HG03095 (cell line): ENCODE results near the gene ELOVL1.
"Not testable (repeated sequence)": the region's sequence is repeated elsewhere in the genome, so short reads cannot be mapped to it uniquely, and the experiment has no call there.

Source experiments
- ATAC-seq: cut with Tn5 transposase; IDR thresholded peaks from one replicate; pipeline ENCODE4 v1.9.1; 2021; ENCODE audit warnings: moderate library complexity; ENCODE audit not compliant: unreplicated experiment

ELOVL1 gene

DNA sequence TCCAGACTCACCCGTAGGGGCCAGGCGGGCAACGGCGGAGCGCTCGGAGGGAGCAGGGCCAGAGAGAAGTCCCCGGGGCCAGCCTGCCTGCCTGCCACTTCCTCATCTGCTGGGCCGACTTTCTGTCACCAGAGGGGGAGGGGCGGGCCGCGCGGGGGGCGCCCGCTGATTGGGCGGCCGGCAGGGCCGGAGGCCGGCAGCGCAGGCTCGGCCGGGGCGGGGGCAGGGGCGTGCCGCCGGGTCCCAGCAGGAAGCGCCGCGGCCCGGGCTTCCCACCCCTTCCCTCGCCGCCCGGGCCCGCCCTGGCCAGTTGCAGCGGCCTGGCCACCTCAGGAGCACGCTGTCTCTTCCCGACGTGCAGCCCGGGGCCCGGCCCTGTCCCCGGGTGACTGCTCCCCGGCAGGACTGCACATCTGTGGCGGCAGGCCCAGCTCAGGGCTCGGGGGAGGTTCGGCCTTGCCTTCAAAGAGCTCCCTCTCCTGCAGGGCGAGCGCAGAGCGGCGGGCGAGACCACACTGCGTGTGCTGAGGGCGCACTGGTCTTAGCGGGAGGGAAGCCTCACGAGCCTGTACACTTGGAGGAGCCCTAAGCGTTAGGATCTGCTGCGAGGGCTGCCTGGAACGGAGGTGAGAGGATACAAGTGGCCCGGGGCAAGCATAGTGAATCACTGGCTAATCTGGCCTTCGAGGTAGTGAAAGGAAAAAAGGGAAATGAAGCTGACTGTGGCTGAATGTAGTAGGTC lies at the start of gene ELOVL1:
TSS of gene ELOVL1 (minus strand) at position 108 of the 742 bp plus-strand sequence. CDS start 2,402 bp downstream, outside the sequence.
- peak; percentile 65 for ATAC-seq

DNA sequence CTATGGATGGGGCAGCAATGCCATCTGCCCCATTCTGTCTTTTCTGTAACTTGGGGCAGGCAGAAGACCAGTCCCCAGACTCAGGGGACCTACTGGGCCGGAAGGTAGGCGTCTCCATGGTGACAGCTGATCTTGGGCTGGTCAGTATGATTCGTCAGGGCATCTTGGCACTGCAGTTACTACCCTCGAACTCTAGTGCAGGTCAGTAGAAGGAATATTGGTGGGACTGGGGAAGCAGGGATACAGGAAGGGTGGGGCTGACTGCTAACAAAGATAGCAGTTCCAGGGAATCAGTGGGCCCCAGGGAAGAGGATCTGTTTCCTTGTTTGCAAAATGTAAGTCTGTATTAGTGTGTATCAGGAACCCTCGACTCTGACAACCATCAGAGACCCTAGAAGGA lies 48.1 kb upstream of the ELOVL1 start:
- ATAC-seq, result no peak

GRCh38 chr1:43414634-43415223 lies 46.9 kb upstream of the ELOVL1 start:
- ATAC-seq, result no peak

DNA sequence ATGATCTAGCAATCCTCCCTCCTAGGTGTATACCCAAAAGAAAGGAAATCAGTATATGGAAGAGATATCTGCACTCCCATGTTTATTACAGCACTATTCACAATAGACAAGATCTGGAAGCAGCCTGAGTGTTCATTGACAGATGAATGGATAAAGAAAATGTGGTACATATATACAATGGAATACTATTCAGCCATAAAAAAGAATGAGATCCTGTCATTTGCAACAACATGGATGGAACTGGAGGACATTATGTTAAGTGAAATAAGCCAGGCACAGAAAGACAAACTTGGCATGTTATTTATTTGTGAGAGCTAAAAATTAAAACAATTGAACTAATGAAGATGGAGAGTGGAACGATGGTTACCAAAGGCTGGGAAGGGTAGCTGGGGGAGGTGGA lies 45.6 kb upstream of the ELOVL1 start:
- ATAC-seq, result not testable (repeated sequence)

GRCh38 chr1:43410571-43410970 lies 42.8 kb upstream of the ELOVL1 start:
- no peak for ATAC-seq

GRCh38 chr1:43405876-43406234 lies 38.0 kb upstream of the ELOVL1 start:
- ATAC-seq, result no peak

DNA sequence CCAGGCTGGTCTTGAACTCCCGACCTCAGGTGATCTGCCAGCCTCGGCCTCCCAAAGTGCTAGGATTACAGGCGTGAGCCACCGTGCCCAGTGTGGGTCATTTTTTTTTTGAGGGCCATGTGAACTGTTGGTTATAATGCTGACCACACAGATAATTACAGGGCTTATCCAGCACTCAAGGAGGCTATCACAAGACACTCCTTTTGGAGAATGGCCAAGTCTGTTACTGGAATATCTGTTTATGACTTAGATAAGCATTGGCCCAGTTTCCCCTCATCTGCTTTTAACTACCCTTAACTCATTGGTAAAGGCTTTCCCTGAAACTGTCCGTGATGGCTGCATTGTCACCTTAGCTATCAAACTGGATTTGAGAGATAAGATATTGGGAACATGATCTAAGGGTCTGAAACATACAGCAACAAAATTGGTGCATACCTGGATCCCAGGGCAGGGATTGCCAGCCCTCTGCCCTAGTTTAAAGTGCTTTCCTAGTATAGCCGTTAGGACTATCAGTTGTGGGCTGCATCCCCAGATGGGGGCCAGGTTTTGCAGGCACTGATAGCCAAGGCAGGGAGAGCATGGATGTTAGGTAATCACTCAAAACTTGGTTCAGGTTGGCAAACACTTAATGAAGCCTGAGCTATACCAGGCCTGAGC lies 37.5 kb upstream of the ELOVL1 start:
- no peak for ATAC-seq

- ATAC-seq, result no peak
Measured at GRCh38 chr1:43404353-43404752, 36.5 kb upstream of the ELOVL1 start.

GRCh38 chr1:43402089-43402865 lies 34.5 kb upstream of the ELOVL1 start:
- ATAC-seq, result no peak

GRCh38 chr1:43400441-43400840 lies 32.6 kb upstream of the ELOVL1 start:
- not testable (repeated sequence) for ATAC-seq

DNA sequence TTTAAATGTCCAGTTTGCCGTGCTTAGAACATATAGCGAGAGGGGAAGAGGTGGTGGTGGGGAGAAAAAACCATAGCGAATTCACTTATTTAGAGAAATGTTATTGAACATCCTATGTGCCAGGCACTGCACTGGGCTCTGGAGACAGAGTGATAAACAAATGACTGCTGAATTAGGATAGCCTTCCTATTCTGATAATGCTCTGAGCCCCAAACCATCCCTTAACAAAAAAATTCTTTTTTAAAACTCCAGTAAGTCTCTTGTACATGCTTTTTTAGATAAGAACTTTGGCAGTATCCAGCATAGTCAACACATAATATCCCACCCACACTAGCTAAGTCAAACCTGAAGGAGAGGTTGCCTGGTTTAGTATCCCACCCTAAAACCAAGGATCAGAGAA lies 30.4 kb upstream of the ELOVL1 start:
- no peak for ATAC-seq

DNA sequence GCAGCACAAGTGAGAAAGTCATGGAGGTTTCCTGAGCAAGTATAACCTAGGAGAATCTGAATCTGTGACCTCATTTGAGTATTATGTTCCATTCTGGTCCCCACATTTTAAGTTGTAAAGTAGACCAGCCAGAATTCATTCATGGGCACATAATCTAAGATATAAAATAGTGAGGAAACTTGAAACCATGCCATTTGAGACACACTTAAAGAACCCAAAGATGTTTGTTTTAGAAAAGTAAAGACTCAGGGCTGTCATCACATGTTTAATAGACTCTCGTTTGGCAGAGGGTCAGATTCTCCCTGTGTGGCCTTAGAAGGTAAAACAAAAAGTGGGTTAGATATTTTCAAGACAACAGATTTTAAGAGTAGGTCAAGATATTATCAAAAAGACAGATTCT lies 28.2 kb upstream of the ELOVL1 start:
- no peak for ATAC-seq

GRCh38 chr1:43395523-43395922 lies 27.7 kb upstream of the ELOVL1 start:
- ATAC-seq, result no peak

GRCh38 chr1:43392702-43393101 lies 24.9 kb upstream of the ELOVL1 start:
- ATAC-seq, result no peak

- peak; percentile 80 for ATAC-seq
Measured at GRCh38 chr1:43389326-43390313, 21.8 kb upstream of the ELOVL1 start, which contains the start of the genes MED8 and SZT2. TSS of gene MED8 (minus strand) at chr1:43389800. CDS start at chr1:43389764, 36 bp downstream. TSS of gene SZT2 (plus strand) at chr1:43389899. CDS start at chr1:43389969, 70 bp downstream.

- no peak for ATAC-seq
Measured at GRCh38 chr1:43388613-43389012, 20.8 kb upstream of the ELOVL1 start.

GRCh38 chr1:43387976-43388599 lies 20.3 kb upstream of the ELOVL1 start:
- ATAC-seq, result no peak

- no peak for ATAC-seq
Measured at GRCh38 chr1:43386676-43387075, 18.9 kb upstream of the ELOVL1 start.

DNA sequence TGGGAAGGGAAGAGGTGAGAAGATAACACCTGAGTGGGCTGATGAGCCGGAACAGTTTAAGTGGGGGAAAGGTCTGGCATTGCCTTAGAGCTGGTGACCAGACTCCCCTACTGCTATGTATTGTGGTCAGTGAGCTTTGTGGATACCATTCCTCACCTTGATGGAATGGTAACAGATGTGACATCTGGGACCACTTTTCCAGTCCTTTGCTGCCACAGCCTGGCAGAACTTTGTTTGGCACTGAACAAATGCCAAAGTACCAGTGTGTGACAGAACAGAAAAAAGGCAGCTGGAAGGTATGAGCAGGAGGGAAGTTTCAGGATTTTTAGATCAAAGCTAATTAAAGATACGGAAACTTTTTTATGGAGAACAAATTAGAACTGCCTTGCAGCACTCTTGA lies 15.6 kb upstream of the ELOVL1 start:
- no peak for ATAC-seq
